GM12892 (cell line): ENCODE results near the gene HSPA12B.

Source experiments
- POLR2A ChIP-seq: IDR thresholded peaks from 2 replicates; pipeline ENCODE4 v1.6.1; 2011; ENCODE audit warnings: low read depth, low read length, control low read depth
- POLR2AphosphoS5 ChIP-seq: IDR thresholded peaks from 2 replicates; pipeline ENCODE4 v1.6.1; 2011; ENCODE audit warnings: low read depth, low read length, control low read depth
- TAF1 ChIP-seq: IDR thresholded peaks from 2 replicates; pipeline ENCODE4 v1.6.1; 2011; ENCODE audit warnings: low read depth, mild to moderate bottlenecking, control low read depth, low read length, borderline replicate concordance

- TF ChIP-seq POLR2A (no peak), POLR2AphosphoS5 (no peak), TAF1 (no peak)
Observed at GRCh38 chr20:3698591-3699001, 33.9 kb upstream of the HSPA12B start.
